GM19438 (cell line): ENCODE results near the gene FRYL.

ENCODE experiments used
- ATAC-seq: cut with Tn5 transposase; IDR thresholded peaks from one replicate; pipeline ENCODE4 v1.9.1; 2021; ENCODE audit warnings: low read depth; ENCODE audit not compliant: unreplicated experiment

Gene FRYL

DNA sequence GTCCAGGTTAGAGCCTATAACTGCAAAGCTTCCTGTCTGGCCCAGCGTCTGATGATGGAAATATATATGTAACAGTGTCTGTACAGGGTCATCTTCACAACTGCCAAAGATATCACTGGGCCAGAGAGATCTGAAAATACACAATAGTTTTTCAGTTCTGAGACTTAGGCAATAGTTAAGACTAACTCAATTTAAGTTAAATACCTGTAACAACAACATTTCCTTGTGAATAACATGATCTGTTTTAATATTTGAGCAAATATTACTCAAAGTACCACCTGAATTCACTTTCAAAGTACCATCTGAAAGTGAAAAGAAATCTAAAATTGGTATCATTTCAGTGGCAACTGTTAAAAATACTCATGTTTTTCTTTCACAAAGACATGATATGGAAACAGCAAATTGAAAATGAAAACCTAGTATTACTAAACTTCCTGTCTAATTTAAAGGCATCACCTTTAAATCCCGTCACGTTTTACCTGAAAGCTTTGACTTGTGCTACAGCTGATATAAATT, 280.5 kb downstream of the FRYL start:
- ATAC-seq = peak; percentile 83

DNA sequence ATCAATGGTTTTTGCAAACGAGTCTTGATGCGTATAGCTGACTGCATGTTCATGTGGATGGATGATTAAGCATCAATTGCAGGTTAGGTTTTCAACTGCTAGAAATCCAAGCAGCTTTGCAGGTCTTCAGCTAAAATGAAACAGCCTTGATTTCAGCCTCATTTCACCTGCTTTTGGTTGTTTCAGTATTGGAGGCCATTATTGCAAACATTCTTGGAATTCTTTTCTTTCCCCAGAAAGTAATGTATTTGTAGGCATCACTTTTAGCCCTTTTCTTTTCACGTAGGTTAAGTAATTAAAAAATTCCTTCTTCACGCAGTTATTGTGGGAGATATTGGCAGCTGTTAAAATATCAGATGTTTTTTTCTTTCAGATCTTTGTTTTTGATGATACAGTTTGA, 281.2 kb downstream of the FRYL start:
- ATAC-seq = no peak

DNA sequence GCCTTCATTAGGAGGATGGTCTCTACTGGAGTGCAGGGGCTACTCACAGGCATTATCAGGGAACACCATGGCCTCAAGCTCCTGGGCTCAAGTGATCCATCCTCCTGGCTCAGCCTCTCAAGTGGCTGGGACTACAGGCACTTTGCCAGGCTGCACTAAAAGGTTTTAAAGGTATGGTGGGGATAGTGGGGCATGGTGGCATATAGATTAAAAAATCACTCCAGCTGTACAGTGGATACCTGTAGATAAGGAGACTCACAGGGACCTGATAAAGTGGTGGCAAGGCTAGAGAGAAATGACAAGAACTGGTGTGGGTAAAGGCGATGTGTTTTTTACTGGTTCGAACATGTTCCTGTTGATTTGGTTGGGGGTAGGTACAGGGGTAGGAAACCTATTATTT, 284.1 kb downstream of the FRYL start:
- ATAC-seq = no peak

DNA sequence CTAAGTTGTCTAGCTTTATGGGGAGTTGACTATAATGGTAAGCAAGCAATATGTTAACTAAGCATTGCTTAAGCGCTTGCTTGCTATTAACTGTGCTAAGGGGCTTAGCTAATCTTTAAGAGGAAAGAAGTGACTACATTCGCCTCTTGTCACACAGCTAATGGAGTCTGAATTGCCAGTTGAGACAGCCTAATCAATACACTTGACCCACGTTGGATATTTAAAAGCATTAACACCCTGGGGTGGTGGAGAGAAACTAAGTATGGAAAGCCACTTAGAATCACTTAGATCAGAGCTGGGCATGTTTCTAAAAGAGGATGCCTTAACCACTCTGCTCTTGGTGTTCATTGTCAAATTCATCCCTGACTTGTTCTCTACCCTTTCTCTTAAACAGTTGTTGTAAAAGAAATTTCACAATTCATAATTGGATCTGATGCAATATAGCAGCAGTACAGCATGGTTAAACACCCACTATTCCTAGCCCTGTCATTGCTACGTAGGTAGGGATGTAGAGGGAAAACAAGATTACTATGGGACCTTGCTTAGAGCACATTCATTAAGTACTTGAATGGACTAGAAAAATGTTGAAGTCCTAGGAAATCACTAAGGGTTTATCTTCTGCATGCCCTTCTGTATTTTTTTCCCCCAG, 286.5 kb downstream of the FRYL start:
- ATAC-seq = no peak

DNA sequence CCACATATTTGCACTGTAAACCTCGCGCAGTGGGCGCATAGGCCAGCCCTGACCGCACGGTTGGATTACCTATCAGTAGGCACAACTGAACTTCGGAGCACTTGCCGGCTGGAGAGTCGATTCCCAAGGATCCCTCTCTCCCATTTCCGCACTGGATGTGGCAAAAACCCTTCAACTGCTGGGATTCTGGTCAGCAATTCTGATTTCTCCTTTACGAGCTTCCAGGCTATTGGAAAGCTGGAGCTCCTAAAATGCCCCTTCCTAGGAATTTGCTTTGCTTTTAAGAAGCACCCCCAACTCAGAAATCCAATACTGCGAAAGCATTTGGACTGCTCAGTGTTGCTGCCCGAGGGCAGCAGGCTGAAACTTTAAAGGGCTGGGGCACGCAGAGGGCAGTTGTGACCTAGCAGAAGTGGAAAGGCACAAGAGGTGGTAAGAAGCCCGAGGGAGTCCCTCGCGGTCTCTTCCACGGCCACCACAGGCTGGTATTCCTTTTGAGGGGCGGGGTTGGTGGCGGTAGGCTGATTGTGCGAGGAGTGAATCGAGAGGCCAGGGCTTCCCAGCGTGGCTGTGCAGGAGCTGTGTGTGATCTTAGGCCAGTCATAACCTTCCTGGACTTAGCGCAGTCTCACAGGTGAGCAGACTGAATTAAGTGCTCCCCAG, 288.4 kb downstream of the FRYL start:
- no peak for ATAC-seq

DNA sequence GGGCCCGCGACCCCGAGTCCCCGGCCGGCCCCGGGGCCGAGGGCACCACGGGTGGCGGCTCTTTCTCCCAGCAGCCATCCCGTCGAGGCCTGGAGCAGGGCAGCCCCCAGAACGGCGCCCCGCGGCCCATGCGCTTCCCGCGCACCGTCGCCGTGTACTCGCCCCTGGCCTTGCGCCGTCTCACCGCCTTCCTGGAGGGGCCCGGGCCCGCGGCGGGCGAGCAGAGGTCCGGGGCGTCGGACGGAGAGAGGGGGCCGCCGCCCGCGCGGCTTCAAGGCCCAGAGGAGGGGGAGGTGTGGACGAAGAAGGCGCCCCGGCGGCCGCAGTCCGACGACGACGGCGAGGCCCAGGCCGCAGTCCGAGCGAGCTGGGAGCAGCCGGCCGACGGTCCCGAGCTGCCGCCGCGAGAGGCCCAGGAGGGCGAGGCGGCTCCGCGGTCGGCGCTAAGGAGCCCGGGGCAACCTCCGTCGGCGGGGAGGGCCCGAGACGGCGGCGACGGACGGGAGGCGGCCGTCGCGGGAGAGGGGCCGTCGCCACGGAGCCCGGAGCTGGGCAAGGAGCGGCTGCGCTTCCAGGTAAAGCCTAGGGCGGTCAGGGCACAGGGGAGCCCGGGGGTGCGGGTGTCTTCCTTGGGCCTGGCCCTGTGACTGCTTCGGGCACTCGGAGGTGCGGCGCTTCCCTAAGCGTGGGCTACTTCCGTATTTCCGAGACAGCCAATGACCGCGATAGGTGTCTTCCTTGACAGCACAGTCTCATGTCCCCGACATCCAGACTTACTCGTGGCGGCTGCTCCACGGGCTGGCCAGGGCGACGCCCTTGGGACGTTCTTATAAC, 289.2 kb downstream of the FRYL start:
- no peak for ATAC-seq

DNA sequence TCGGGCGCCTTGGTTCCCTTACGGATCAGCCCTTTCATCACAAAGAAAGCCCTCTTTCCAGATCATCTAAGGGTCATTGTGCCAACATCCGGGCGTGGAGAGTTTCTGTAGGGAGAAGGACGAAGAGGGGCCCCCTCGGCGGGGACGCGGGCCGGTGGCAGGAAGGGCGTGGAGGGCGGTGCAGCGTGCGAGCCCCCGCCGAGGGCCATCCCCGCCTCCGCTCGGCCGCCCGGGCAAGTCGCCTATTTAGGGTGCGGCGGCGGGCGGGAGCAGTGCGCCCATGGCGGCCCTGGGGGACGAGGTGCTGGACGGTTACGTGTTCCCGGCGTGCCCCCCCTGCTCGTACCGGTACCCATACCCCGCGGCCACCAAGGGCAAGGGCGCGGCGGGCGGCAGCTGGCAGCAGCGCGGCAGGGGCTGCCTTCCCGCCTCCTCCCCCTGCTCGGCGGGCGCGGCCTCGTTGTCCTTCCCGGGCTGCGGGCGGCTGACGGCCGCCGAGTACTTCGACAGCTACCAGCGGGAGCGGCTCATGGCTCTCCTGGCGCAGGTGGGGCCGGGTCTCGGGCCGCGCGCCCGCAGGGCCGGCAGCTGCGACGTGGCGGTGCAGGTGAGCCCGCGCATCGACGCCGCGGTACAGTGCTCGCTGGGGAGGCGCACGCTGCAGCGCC, 289.9 kb downstream of the FRYL start, which contains the start of gene ZAR1:
Gene ZAR1 (plus strand): TSS at position 241 of the 668 bp plus-strand sequence. CDS start 40 bp downstream, at position 281.
- peak; percentile 47 for ATAC-seq

DNA sequence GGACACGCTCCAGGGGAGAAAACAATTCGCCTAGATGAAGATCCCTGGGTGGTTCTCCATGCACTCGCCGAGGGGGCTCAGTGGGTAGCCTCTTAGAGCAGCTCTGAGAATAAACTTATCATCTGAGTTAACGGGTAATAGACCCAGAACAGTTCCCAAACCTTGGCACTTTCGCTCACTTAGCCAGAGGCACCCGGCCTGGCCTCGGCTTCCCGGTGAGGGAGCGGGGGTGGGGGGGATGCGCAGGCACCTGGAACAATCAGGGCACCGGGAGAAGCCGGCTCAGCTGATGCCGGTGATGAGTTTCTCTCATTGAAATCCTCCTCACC, 290.4 kb downstream of the FRYL start:
- no peak for ATAC-seq

DNA sequence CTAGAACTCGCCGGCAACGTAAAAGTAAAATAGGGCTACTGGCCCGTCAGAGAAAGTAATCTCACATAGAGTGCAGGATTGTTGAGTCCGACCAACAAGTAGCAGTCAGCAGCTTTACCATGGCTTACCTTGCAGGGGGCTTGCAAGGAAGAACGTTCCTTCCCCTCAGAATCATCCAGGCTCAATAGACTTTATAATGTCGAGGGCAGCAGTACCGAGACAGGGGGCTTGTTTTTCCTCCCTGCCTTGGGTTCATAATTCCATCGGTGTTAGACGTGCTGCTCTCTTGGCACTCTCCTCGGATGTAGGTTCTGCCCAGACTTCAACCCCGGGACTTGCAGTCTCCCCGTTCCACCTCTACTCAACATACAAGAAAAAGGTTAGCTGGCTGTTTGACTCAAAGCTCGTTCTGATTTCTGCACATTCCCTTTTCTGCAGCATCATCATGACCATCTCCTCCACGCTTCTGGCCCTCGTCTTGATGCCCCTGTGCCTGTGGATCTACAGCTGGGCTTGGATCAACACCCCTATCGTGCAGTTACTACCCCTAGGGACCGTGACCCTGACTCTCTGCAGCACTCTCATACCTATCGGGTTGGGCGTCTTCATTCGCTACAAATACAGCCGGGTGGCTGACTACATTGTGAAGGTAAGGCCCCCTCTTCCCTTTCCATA, 295.4 kb downstream of the FRYL start:
- ATAC-seq = no peak

DNA sequence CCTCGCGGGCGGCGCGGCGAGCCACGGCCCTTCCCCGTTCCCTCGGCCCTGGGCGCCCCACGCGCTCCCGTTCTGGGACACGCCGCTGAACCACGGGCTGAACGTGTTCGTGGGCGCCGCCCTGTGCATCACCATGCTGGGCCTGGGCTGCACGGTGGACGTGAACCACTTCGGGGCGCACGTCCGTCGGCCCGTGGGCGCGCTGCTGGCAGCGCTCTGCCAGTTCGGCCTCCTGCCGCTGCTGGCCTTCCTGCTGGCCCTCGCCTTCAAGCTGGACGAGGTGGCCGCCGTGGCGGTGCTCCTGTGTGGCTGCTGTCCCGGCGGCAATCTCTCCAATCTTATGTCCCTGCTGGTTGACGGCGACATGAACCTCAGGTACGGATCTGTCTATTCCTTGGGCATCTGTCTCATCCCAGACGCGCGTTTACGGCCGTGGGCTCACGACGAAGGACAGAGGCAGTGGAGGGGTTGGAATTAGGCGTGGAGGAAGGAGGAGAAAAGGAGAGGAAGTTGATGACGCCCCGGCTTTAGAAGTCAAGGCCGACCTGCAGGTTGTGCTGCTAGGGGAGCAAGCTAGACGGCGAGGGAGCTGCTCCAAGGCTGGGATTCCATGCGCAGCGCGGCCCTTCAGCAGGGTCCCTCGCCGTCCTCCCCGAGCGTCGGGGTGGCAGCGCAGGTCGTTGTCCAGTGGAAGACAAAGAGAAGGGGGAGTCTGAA, 296.1 kb downstream of the FRYL start:
- no peak for ATAC-seq

DNA sequence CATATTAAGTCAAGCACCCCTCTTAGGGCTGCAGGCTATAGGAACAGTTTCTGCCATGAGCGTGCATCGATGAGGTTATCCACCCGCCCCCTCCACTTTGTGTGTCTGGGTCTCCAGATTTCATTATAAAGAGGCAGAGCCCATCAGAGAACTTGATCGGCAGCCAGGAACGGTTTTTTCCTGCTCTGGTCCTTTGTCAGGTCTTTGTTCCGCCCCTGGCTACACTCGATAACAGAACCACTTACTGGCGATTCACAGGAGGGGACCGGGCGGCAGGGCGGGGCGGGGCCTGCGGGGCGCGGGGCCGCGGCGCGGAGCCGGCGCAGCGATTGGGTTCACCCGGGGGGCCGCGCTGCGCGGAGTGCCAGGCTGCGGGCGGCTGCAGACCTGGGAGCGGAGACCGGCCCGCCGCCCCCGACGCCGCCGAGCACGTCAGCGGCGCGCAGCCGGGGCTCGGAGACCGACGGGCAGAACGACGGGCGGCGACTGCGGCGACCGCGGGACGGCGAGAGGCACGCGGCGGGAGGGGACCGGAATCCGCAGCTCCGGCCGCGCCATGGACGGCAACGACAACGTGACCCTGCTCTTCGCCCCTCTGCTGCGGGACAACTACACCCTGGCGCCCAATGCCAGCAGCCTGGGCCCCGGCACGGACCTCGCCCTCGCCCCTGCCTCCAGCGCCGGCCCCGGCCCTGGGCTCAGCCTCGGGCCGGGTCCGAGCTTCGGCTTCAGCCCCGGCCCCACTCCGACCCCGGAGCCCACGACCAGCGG, 296.9 kb downstream of the FRYL start, which contains the start of gene SLC10A4:
Gene SLC10A4 (plus strand): TSS at position 338 of the 771 bp plus-strand sequence. CDS start 219 bp downstream, at position 557.
- ATAC-seq = no peak

DNA sequence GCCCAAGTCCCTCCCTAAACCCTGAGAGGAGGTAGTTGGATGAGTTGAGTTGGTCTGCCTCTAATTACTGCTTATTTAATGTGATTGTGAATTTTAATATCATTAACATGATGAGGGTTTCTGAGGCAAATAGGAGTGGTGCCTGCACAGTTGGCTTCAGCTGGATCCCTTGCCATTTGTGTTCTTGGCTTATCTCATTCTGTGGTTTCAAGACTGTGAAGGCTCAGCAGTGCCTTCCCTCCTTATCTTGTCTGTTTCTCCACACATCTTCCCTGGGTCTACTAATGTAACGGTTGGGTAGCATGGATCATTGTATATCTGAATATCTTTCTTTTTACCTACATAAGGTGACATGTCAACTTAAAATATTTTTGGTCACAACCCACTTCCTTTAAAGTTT, 298.5 kb downstream of the FRYL start:
- ATAC-seq = no peak

DNA sequence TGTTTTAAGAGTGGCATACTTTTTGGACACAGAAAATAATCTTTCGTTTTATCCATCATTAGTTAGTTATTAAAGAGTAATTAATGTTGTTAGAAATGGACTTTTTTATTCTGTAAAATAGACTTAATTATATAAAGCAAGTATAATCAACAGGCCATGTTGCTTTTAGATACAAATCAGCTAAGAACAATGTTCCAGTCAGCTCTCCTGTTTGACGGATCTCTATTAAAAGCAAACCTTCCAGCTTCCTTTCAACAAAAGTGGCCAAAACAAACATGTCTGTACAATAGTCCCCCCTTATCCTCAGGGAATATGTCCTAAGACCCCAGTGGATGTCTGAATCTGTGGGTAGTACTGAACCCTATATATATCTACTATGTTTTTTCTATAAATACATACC, 301.8 kb downstream of the FRYL start:
- ATAC-seq = no peak

DNA sequence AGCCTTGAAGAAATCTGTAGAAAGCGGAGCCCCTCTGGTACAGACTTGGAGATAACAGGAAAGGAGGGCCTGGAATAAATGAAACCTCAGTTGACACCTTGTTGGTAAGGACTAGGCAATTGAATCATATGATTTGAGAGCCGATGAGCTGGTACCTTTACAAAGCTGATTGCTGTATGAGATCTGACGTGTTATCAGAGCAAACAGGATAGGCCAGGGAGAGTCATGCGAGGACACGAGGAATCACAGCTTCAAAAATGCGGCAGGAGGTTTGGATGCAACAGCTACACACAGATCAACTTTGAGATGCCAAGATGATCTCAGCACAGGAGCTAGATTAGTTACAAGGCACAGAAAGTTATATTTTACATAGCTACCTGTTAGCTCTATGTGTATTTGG, 304.3 kb downstream of the FRYL start:
- no peak for ATAC-seq

DNA sequence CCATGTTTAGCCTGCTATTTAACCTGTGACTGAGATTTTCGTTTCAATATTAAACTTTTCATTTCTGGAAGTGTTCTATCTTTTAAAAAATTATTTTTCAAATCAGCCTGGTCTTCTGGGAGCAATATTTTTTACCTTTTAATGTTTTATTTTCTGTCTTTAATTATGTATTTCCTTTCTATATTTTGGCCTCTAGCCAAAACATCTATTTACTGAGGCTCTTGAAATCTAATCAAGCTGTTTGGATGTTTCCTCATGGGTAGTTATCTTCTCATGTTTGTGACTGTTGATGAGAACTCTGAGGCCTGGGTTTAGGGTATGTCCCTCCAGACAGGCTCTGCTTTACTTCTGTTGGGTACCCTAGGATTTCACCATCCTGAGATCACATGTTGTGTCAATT, 307.3 kb downstream of the FRYL start:
- no peak for ATAC-seq

DNA sequence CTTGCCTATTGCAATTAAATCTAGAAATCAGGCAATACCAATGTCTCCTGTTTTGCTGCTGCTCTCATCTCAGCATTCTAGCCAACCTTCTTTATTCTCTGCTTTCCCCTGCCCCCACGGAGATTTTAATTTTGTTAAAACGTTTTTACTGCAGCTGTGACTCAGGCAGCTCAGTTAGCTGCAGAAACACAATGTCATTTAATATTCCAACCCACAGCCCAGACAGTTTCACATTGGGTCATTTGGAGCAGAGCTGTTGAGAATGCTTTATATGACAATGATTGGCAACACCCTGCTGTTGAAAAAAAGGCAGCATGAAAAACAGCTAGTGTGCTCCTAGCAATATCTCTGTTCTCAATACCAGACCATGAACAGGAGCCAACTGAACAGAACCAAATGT, 309.5 kb downstream of the FRYL start:
- ATAC-seq = no peak

DNA sequence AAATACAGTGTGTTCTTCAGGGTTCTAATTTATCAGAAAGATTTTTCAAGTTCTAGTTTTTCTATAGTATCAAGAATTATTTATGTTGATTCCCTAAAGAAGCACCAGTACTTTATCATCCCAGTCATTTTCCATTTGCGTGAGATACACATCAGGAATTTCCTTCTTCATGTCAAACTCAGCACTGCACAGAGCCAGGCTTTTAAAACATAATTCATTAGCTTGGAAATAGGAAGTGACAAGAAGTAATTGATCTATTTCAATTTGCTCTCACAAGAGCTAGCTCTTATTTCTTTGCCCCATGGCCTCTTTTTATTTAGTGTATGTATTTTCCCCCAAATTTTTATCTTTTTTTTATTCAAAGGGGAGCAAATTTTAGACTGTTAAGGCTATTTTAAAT, 309.9 kb downstream of the FRYL start:
- no peak for ATAC-seq

DNA sequence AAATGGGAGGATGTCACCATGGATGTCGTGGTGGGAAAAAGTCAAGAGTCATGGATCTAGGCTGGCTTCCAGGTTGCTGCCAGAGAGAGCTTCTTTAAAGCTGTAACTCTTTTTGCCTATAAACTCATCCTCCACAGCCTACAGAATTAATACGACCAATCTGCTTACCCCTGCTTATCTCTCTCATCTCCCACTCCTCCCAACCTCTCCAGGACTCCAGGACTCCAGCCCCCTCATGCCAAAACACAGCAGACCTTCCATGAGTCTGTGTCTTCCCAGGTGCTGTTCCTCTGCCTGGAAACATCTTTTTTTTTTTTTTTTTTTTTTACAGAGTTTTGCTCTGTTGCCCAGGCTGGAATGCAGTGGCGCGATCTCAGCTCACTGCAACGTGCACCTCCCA, 312.2 kb downstream of the FRYL start:
- no peak for ATAC-seq

DNA sequence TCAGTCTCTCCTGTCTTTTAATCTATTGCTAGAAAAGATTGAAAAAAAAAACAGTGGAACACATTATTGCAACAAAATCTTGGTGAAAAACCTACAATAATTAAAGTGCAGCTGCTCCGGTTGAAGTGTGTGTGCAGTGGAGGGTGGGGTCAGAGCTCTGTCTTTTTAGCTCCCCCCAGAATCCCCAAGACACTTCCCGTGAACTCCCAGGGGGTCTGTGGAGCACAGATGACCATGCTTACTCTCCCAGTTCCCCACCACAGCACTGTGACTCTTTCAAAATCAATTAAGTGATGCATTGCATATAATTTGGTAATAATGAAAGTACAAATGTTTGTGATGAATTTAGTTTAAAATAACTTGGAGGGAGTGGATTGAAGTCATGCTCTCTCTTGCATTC, 312.6 kb downstream of the FRYL start:
- ATAC-seq = no peak
